Transverse colon (tissue), 4 donors: ENCODE data around the gene ONECUT3.

ENCODE experiments used
- POLR2A ChIP-seq: fragments of 450-650 bp; IDR thresholded peaks from one replicate; pipeline ENCODE4 v1.6.1; 2016; ENCODE audit warnings: antibody characterized with exemption, mild to moderate bottlenecking, moderate library complexity
- POLR2AphosphoS5 ChIP-seq, 3 donors: sonication (generic); formaldehyde crosslinking; IDR thresholded peaks; one replicate each; pipeline ENCODE4 v1.6.1; 2016; ENCODE audit warnings: antibody characterized with exemption in 3 of 3
- TF ChIP-seq, protein P1 (sequence below), 5 experiments: fragments of 200-600 bp in 3 of 5; fragments of 450-650 bp in 2 of 5; sonication (generic) in 3 of 5; IDR thresholded peaks; 1 replicate in 2 of 5; 2 replicates in 3 of 5; pipeline ENCODE4 v1.5.1; 2016 to 2017; ENCODE audit warnings: antibody characterized with exemption in 5 of 5, inconsistent platforms in 3 of 5, mild to moderate bottlenecking in 2 of 5, moderate library complexity in 1 of 5

DNA sequence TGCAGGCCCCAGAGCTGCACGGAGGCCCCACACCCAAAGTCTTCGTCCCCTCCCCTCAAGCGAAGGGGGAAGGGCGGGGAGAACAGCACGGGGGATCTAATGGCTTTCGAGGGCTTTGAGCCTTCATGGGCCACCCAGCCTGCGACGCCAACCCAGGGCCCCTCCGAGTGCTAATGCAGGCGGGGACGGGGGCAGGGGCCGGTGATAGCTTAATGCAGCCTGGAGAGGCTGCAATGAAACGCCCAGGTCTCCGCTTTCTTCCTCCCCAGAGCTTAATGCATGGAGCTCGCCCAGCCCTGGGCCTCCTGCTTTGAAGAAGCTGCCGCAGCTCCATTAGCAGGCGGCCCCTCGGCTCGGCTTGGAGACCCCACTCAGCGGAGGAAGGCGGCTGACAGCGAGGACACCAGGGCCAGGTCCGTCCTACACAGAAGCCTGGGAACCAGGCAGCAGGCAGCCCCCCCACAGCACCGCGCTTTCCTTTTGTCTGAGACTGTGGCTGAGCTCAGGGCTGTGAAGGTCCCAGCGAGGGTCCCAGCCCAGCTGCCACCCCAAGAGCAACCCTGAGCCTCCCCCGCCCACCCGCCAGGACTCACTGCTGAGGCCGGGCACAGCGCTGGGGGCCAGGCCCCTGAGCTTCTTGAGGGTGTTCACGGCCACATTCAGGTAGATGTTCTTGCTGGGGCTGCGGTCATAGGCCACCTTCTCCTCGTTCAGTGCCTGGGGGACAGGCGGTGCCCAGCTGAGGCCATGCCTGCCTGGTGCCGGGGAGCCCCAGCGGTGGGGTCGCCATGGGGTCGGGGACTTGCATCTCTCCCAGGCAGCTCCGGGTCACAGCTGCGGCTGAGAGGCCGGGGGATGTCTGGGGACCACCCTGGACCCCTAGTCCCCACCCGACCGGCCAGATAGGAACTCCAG lies 66.3 kb downstream of the ONECUT3 start:
- TF ChIP-seq POLR2A, result no peak
- TF ChIP-seq, protein P1, sequence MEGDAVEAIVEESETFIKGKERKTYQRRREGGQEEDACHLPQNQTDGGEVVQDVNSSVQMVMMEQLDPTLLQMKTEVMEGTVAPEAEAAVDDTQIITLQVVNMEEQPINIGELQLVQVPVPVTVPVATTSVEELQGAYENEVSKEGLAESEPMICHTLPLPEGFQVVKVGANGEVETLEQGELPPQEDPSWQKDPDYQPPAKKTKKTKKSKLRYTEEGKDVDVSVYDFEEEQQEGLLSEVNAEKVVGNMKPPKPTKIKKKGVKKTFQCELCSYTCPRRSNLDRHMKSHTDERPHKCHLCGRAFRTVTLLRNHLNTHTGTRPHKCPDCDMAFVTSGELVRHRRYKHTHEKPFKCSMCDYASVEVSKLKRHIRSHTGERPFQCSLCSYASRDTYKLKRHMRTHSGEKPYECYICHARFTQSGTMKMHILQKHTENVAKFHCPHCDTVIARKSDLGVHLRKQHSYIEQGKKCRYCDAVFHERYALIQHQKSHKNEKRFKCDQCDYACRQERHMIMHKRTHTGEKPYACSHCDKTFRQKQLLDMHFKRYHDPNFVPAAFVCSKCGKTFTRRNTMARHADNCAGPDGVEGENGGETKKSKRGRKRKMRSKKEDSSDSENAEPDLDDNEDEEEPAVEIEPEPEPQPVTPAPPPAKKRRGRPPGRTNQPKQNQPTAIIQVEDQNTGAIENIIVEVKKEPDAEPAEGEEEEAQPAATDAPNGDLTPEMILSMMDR (IDR thresholded peaks at IDR 0.05), result no peak
- TF ChIP-seq POLR2AphosphoS5 (IDR thresholded peaks at IDR 0.05), result no peak
